HG02610 (cell line): ENCODE results near the gene TBC1D2.
A peak's percentile ranks its signal among the peaks of the same experiment; 100 is the strongest.
"Not testable (repeated sequence)": the region's sequence is repeated elsewhere in the genome, so short reads cannot be mapped to it uniquely, and the experiment has no call there.

ENCODE experiments used
- ATAC-seq: cut with Tn5 transposase; IDR thresholded peaks from one replicate; pipeline ENCODE4 v1.9.1; 2021; ENCODE audit warnings: mild to moderate bottlenecking, moderate library complexity; ENCODE audit not compliant: unreplicated experiment

Gene TBC1D2

GRCh38 chr9:98275159-98275558 is 19.7 kb upstream of the TBC1D2 start:
- no peak for ATAC-seq

GRCh38 chr9:98272083-98272482 is 16.6 kb upstream of the TBC1D2 start:
- ATAC-seq: no peak

- no peak for ATAC-seq
Measured at GRCh38 chr9:98271479-98271878, 16.0 kb upstream of the TBC1D2 start.

- not testable (repeated sequence) for ATAC-seq
Measured at GRCh38 chr9:98270284-98270683, 14.8 kb upstream of the TBC1D2 start.

GRCh38 chr9:98269652-98270051 is 14.2 kb upstream of the TBC1D2 start:
- not testable (repeated sequence) for ATAC-seq

- not testable (repeated sequence) for ATAC-seq
Measured at GRCh38 chr9:98267556-98267955, 12.1 kb upstream of the TBC1D2 start.

- no peak for ATAC-seq
Measured at GRCh38 chr9:98264516-98264915, 9.1 kb upstream of the TBC1D2 start.

GRCh38 chr9:98263482-98264357 is 8.3 kb upstream of the TBC1D2 start:
- peak; percentile 88 for ATAC-seq

- no peak for ATAC-seq
Measured at GRCh38 chr9:98263080-98263479, 7.6 kb upstream of the TBC1D2 start.

- ATAC-seq: no peak
Measured at GRCh38 chr9:98262056-98262455, 6.6 kb upstream of the TBC1D2 start.

- no peak for ATAC-seq
Measured at GRCh38 chr9:98260635-98261034, 5.2 kb upstream of the TBC1D2 start.

- ATAC-seq: no peak
Measured at GRCh38 chr9:98259791-98260190, 4.3 kb upstream of the TBC1D2 start.

GRCh38 chr9:98256756-98257155 is 1.3 kb upstream of the TBC1D2 start:
- ATAC-seq: no peak

- ATAC-seq: no peak
Measured at GRCh38 chr9:98255061-98255577, 330 bp downstream of the TBC1D2 start.

GRCh38 chr9:98254228-98255060 is 1.0 kb downstream of the TBC1D2 start:
- no peak for ATAC-seq

GRCh38 chr9:98253565-98253964 is 1.9 kb downstream of the TBC1D2 start:
- no peak for ATAC-seq

- ATAC-seq: no peak
Measured at GRCh38 chr9:98251551-98251950, 3.9 kb downstream of the TBC1D2 start.

GRCh38 chr9:98249771-98250170 is 5.7 kb downstream of the TBC1D2 start:
- ATAC-seq: no peak

- ATAC-seq: no peak
Measured at GRCh38 chr9:98248737-98249474, 6.5 kb downstream of the TBC1D2 start.

- ATAC-seq: no peak
Measured at GRCh38 chr9:98247831-98248657, 7.4 kb downstream of the TBC1D2 start.
